Esophagus muscularis mucosa (tissue), 3 donors: ENCODE results near the gene ATP13A2.

Experiments
- POLR2AphosphoS5 ChIP-seq, 2 donors: sonication (generic); formaldehyde crosslinking; IDR thresholded peaks; one replicate each; pipeline ENCODE4 v1.6.1; 2017; ENCODE audit warnings: antibody characterized with exemption in 2 of 2
- TF ChIP-seq, protein P1 (sequence below), 3 experiments: fragments of 200-600 bp in 2 of 3; fragments of 450-650 bp in 1 of 3; sonication (generic) in 2 of 3; IDR thresholded peaks; one replicate each; pipeline ENCODE4 v1.5.1; 2017 to 2019; ENCODE audit warnings: antibody characterized with exemption in 3 of 3, mild to moderate bottlenecking in 2 of 3, moderate library complexity in 1 of 3

DNA sequence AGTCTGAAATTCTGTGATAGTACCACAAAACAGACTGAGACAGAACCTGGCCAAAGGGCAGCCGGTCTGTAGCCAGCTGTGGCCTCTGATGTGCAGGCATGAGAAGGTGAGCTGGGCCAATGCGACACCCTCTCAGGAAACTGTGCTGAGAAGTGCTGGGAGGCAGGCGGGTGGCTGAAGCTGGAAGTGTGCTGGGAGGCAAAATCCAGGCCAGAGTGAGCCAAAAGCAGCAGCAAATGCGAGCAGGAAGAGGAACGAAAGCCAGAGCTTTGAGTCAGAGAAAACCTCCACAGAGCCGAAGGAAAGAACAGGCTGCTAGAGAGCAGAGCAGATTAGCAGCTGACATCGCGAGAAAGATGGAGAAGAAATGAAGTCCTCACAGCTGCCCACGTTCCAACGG, 10.2 kb upstream of the ATP13A2 start:
- TF ChIP-seq, protein P1, sequence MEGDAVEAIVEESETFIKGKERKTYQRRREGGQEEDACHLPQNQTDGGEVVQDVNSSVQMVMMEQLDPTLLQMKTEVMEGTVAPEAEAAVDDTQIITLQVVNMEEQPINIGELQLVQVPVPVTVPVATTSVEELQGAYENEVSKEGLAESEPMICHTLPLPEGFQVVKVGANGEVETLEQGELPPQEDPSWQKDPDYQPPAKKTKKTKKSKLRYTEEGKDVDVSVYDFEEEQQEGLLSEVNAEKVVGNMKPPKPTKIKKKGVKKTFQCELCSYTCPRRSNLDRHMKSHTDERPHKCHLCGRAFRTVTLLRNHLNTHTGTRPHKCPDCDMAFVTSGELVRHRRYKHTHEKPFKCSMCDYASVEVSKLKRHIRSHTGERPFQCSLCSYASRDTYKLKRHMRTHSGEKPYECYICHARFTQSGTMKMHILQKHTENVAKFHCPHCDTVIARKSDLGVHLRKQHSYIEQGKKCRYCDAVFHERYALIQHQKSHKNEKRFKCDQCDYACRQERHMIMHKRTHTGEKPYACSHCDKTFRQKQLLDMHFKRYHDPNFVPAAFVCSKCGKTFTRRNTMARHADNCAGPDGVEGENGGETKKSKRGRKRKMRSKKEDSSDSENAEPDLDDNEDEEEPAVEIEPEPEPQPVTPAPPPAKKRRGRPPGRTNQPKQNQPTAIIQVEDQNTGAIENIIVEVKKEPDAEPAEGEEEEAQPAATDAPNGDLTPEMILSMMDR (IDR thresholded peaks at IDR 0.05) = no peak
- TF ChIP-seq POLR2AphosphoS5 (IDR thresholded peaks at IDR 0.05) = no peak
